HCEC 1CT (cell line): ENCODE measurements around the gene BTF3.
"Not testable (repeated sequence)": the region's sequence is repeated elsewhere in the genome, so short reads cannot be mapped to it uniquely, and the experiment has no call there.

Experiments
- DNase-seq: peaks from one replicate; pipeline ENCODE4 v3.0.0-alpha.2; 2017

BTF3 gene

GRCh38 chr5:73498057-73498992 lies at the start of gene BTF3:
TSS of gene BTF3 (plus strand) at chr5:73498442. CDS start at chr5:73498668, 226 bp downstream.
- DNase-seq: peak; percentile 96

DNA sequence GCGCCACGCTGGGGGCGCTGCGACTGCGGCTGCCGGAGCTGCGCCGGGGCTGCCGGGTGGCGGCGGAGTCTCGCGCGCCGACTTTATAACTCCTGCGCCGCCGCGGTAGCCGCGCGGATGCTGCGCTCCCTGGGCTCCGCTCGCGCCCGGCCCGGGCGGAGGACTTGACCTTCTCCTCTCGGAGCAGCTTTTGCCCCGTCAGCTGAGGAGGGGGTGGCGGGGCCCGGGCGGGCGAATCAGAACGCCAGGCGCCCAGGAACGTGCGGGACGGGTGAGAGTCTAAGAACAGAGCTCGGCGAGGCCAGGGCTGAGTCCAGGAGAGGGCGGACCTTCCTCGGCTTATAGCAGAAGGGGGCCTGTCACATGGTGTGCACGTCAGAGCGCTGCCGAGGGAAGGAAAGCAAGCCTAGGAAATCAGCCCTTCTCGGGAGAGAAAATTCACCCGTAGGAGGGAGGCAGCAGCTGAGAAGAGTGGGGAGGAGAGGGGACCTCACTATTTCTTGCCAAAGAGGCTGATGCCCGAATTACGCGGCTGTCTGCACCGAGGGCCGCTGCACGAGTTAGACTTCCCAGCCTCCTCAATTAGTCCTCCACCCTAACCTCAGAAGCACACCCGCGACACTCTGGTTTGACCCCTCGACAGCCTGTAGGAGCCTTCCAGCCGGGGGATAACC lies 49.6 kb upstream of the BTF3 start, which contains the start of gene FOXD1:
FOXD1 (minus strand) TSS at position 315 of the 674 bp plus-strand sequence. CDS start 415 bp downstream, outside the sequence.
- DNase-seq: peak; percentile 97

GRCh38 chr5:73450137-73450536 lies 48.1 kb upstream of the BTF3 start:
- no peak for DNase-seq

DNA sequence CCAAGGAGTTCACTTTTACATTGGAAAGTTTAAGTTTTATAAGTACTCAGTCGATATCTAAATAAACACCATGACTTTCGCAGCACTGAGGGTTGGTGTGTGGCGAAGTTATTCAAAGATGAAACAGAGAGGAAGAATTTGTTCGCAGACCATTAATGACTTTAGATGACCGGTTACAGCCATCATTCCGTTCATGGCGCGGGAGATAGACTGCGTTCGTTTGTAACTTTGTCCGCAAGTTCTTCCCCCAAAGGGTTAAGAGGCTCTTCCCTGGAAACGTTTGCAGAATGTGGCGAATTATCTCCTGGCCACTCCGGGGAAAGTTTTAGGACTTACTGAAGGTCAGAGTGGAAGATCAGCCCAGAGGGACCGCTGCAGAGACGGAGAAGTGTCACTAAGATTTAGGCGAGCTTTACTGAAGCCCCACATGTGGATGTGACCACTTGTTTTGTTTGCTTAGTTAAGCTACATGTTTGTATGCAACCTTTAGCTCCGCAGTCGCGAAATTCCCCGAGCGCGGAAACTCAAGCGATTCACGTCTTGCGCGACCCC lies 47.5 kb upstream of the BTF3 start:
- no peak for DNase-seq

- peak; percentile 57 for DNase-seq
These were observed 46.8 kb upstream of the BTF3 start for GRCh38 chr5:73451224-73452130.

DNA sequence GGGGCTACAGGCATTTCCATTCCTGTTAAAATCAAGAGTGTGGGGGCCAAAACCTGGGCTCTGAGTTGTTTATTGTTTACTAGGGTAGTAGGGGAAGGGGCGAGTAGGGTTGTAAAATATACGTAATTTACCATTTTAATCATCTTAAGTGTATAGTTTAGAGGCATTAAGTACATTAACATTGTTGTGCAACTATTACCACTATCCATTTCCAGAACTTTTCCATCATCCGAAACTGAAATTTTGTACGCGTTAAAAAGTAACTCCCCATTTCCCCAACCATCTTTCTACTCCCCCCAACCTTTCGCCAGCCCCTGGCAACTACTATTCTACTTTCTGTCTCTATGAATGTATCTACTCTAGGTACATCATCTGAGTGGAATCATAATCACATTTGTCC lies 46.0 kb upstream of the BTF3 start:
- no peak for DNase-seq

- DNase-seq: peak; percentile 59
These were observed 43.7 kb upstream of the BTF3 start for GRCh38 chr5:73454379-73455036.

- not testable (repeated sequence) for DNase-seq
These were observed 41.8 kb upstream of the BTF3 start for GRCh38 chr5:73456462-73456861.

DNA sequence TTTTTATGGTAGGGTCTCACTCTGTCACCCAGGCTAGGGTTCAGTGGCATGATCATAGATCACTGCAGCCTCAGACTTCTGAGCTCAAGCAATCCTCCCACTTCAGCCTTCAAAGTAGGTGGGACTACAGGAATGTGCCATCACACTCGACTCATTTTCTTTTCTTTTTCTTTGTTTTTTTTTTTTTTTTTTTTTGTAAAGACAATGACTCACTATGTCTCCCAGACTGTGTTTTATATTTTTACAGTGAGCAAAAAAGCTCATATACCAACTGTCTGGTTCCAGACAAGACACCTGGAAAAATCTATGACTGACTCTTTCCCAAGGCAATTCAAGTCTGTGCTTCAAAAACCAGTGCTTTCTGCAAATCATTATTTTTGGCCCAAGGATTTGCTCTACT lies 38.9 kb upstream of the BTF3 start:
- DNase-seq: no peak

DNA sequence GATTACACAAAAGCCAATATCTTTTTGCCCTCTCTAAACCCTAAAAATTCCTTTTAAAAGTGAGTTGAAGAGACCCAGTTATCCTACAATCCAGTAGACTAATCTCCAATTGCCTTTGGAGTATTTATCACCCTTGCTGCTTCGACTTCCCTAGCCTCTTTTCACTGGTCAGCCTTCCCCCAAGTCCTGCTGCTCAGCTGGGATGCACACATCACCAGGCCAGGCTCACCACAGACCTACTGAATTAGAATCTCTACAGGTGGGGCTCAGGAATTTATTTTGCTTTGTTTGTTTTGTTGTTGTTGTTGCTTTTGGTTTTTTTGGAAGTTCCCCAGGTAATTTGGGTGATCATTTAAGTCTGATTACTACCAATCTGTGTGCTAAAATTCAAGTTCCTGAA lies 38.1 kb upstream of the BTF3 start:
- no peak for DNase-seq

GRCh38 chr5:73464016-73464745 lies 34.1 kb upstream of the BTF3 start:
- DNase-seq: no peak

DNA sequence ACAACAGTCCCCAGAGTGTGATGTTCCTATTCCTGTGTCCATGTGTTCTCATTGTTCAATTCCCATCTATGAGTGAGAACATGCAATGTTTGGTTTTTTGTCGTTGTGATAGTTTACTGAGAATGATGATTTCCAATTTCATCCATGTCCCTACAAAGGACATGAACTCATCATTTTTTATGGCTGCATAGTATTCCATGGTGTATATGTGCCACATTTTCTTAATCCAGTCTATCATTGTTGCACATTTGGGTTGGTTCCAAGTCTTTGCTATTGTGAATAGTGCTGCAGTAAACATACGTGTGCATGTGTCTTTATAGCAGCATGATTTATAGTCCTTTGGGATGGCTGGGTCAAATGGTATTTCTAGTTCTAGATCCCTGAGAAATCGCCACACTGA lies 29.6 kb upstream of the BTF3 start:
- DNase-seq: not testable (repeated sequence)

GRCh38 chr5:73469878-73470277 lies 28.4 kb upstream of the BTF3 start:
- no peak for DNase-seq

DNA sequence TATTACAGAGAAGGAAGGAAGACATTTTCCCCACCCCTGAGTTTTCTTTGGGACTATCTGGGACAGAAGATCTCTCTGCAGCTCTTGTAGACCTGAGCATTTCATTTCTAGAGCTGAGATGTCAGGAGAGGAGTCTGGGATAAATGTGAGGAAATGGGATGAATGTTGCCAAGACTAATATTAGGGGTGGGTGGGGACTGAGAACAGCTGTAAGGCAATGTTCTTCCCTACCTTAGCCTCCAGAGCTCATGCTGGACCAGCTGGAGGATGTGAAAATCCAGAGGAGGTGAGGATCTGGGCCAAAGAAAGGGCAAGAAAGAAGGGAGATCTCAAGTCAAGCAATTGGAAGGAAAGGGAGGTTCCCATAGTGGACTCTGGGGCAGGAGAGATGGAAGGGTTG lies 26.6 kb upstream of the BTF3 start:
- DNase-seq: no peak

DNA sequence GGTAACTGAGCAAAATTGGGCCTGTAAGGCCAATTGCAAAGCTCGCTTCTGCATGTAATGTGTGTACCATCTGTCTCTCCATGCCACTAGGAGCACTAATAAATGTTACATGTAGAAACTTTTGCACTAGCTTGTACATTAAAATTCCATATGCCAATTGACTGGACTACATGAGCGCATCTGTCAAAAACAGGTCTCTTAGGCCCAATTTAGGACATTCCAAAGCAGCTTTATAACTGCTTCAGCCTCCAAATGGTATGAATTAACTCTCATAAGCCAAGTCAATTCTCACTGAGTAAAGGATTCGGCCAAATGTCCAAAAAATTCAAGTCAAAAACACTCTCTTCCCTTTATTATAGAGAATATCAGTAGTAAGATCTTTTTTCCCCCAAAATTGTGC lies 26.1 kb upstream of the BTF3 start:
- no peak for DNase-seq

DNA sequence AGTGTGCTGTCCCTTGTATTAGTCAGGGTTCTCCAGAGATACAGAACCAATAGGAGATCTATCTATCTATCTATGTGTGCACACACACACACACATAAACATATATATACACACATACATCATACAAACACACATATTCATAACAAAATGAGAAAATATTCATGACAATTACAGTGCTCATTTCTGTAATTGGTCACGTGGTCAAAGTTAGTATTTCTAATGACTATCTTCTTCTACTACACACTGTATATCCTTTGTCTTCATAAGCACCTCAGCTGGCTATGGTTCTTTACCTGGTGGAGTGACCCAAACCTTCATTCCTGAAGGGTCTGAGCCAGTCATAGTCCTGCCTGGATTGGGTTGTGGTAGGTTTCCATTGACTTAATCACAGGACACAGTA lies 17.7 kb upstream of the BTF3 start:
- DNase-seq: no peak

- peak; percentile 17 for DNase-seq
These were observed 15.7 kb upstream of the BTF3 start for GRCh38 chr5:73482383-73483136.

DNA sequence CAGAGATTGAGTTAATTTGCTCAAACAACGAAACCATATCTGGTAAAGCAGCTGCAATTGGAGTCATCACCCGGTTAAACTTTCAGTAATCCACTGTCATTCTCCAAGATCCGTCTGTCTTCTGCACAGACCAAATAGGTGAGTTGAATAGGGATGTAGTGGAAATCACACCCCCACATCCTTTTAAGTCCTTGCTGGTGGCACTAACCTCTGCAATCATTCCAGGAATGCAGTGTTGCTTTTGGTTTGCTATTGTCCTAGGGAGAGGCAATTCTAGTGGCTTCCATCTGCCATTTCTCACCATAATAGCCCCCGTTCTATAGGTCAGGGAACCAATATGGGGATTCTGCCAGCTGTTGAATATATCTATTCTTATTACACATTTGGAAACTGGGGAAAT lies 14.6 kb upstream of the BTF3 start:
- no peak for DNase-seq

DNA sequence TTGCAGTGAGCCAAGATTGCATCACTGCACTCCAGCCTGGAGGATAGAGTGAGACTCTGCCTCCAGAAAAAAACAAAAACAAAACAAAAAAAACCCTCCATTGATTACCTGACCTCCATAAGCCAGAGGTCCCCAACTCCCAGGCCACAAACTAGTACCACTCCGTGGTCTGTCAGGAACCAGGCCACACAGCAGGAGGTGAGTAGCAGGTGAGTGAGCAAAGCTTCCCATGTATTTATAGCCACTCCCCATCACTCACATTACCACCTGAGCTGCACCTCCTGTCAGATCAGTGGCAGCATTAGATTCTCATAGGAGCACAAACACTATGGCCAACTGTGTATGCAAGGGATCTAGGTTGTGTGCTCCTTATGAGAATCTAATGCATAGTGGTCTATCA lies 13.7 kb upstream of the BTF3 start:
- no peak for DNase-seq

DNA sequence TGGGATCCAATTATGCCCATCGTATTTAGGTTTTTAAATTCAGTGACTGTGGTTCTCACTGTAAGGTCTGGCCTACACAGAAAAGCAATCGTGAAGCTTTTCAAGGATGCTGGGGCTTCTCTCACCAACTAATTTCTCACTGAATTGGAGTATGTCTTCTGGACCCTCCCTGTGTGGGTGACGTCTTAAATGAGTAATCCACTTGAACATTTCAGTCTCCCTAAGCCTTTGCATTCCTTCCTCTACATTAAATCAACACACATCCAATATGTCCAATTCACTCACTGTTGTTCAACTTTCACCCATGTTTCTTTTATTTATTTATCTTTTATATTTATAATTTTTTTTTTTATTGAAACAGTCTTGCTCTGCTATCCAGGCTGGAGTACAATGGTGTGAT lies 12.5 kb upstream of the BTF3 start:
- DNase-seq: peak; percentile 29
